NOMO-1 treated with DMSO at 0.1 percent for 48 hours (cell line): Measurements from ENCODE around the gene FOSL1.

Experiments
- DNase-seq: peaks from one replicate; lab custom pipeline; 2025; ENCODE audit not compliant: unreplicated experiment; lab: John Stamatoyannopoulos, UW

FOSL1 gene

DNA sequence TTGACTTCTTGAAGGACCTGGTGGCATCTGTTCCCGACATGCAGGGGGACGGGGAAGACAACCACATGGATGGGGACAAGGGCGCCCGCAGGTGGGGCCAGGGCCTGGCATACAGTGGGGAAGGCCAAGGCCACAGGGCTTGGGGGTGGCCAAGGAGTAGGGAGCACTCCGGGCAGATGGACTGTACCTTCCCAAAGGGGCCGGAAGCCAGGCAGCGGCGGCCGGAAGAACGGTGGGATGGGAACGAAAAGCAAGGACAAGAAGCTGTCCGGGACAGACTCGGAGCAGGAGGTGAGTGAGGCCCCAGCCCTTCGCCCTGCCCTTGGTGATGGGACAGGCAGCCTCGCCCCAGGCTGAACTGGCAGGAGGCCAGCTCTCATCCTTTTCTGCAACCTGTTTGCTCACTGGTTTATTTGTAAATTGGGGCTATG is 20.2 kb upstream of the FOSL1 start:
- no peak for DNase-seq

DNA sequence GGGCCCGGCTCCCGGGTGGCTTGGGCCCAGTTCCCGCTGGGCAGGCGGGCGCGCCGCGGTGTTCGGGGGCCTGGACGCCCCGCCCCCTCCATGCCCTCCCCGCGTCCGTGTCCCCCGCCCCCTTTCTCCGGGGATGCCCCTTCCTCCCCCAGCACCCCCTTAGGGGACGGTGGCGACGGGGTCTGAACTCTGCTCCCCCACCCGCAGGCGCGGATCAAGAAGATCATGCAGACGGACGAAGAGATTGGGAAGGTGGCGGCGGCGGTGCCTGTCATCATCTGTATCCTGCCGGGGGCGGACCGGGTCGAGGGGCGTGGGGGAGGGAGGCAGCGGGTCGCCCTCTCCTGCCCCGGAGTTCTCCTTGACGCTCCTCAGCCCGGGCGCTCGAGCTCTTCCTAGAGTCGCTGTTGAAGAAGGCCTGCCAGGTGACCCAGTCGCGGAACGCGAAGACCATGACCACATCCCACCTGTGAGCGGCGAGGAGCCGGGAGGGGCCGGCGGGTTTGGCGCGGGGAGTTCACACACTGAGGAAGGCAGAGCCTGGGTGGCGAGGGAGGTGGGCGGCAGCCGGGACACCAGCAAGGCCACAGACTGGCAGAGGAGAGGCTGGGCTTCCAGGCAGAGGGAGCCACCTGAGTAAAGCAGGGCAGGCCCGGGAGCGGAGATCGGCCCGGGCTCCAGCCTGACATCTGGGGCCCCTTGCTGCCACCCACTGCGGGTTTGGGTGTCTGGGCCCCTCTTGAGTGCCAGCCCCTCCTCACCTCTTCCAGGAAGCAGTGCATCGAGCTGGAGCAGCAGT is 19.6 kb upstream of the FOSL1 start:
- DNase-seq = no peak

DNA sequence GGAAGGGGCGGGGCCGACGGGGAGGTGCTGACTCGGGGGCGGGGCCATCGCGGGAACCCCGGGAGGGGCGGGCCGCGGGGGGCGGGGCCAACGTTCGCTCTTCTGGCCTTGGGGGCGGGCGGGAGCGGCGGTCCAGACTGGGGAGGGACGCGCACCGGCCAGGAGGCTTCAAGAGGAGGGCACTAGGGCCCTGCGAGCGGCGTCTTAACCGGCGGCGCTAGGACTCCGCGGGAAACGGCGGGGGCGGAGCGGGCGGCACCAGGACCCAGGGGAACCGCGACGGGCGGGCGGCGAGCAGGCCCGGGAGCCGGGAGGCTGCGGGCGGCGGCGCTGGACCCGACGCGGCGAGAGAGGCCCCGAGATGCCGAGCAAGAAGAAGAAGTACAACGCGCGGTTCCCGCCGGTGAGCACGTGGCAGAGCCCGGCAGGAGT is 19.0 kb upstream of the FOSL1 start, which contains the start of gene DRAP1:
TSS of gene DRAP1 (plus strand) at position 286 of the 432 bp plus-strand sequence. CDS start at position 362, 76 bp downstream.
- peak; percentile 99 for DNase-seq

DNA sequence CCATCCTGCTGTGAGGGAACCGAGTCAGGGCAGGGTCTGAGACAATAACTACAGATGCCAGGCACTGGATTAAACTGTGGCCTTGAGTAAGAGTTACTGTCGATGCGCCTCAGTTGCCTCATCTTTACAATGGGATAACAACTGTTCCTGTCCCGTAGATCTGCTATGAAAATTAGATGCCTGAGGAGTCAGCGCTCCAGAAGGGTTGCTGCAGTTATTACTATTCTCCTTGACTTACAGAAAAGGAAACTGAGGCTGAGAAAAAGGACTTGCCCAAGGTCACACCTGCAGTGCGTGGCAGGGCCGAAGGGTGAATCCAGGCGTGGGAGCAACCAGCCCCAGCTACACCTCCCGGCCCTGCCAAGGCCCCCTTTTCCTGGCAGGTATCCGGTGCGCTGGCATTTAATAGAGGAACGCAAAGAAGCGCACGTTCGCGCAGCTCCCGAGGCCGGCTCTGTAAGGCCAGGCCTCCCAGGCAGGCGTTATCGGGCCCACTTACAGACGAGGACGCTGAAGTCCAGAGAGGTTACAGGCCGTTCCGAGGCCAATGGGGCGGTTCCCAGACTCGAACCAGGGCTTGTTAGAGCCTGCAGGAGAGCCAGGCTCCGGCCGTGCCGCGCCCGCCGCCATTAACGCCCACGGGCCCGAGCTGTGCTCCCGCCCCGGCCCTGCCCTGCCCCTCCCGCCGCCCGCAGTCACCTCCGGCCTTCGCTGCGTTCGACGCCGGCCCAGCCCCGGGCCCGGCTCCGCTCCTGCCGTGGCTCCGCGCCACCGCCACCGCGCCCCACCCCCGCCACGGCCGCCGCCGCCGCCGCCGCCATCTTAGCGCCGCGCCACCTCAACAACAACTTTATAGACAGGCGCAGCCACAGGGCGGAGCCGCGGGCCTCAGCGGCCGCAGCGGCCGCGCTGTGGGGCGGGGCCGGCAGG is 18.3 kb upstream of the FOSL1 start, which contains the start of gene C11orf68:
TSS of gene C11orf68 (minus strand) at position 852 of the 930 bp plus-strand sequence. CDS start at position 821, 31 bp downstream.
- peak; percentile 20 for DNase-seq

DNA sequence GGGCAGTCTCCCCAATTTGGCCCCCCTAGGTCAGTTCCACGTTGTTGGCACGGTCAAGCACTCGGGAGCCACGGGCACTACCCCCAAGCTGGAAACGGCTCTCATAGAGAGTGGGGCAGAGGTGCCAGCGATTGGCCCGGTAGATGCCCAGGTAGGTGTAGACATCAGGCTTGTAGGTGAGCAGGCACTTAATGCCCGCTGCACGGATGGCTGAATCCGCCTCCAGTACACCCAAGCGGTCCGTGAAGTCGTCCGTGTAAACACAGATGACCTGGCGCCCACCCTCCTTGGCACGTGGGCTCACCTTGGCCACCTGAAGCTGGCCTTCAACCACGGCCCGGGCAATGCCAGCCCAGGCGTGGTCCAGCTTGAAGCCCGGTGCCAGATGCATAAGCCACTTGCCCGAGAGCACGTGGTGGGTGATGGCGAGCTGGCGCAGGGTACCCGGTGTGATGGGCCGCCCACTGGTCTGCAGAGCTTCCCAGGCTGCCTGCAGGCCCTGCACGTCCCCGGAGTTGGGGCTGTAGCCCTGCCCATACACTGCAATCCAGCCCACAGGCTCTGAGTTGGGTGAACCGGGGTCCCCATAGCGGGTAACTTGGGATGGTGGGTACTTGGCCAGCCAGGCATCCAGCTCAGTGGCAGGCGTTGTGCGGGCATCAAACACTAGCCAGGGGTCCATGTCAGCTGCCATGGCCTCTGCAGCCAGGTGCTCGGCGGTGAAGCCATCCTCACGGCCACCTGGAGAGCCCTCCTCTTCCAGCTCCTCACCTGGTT is 17.4 kb upstream of the FOSL1 start:
- no peak for DNase-seq

DNA sequence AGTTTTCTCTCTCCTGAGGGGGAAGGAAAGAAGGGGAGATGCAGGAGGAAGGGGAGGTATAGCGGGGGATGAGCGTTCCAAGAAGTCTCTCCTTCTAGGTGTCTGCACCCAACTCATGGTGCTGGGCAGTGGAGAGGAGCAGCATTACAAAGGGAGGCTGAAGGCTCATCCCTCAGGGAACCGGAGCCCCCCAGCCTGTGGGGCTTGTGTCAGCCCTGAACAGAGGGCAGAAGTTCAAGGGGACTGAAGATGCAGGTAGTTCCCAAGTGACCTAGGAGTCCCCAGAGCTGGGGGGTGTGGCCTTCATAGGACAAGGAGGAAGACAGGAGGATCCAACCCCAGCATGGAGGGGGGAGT is 16.9 kb upstream of the FOSL1 start:
- no peak for DNase-seq

DNA sequence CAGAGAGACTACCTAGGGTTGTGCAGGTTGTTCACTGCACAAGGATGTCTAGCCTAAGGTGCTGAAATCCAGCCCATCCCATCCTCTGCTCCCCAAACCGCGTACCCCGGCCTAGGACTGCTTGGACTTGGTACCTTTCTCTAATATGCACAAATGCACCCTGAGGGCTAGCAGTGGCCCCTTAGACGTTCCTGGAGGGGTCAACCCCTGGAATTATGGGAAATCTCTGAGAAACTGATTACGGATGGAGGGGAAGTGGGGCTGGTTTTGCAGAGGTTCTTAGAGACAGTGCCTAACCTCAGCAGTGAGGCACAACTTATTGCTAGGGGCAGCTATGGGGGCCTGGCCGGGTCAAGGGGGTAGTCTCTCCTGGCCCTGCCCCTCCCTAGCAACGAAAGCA is 16.2 kb upstream of the FOSL1 start:
- no peak for DNase-seq

DNA sequence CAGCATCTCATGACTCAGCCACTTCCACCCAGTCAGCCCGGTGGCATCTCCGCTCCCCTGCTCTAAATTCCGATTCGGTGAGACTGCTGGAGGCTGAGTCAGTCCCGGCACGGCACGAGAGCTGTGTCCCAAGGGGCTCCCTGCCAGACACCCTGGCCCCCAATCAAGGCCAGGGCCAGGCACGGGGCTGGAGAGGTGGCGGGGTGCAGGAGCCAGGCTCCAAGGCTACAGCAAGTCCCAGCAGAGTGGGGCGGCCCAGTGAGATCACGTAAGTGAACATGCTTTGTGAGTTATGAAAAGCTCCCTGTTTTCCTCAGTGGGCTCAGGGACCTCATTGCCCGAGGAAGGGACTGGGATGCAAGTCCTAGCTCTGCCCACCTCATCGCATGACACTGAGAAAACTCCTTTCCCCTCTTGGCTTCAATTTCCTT is 15.6 kb upstream of the FOSL1 start:
- no peak for DNase-seq

DNA sequence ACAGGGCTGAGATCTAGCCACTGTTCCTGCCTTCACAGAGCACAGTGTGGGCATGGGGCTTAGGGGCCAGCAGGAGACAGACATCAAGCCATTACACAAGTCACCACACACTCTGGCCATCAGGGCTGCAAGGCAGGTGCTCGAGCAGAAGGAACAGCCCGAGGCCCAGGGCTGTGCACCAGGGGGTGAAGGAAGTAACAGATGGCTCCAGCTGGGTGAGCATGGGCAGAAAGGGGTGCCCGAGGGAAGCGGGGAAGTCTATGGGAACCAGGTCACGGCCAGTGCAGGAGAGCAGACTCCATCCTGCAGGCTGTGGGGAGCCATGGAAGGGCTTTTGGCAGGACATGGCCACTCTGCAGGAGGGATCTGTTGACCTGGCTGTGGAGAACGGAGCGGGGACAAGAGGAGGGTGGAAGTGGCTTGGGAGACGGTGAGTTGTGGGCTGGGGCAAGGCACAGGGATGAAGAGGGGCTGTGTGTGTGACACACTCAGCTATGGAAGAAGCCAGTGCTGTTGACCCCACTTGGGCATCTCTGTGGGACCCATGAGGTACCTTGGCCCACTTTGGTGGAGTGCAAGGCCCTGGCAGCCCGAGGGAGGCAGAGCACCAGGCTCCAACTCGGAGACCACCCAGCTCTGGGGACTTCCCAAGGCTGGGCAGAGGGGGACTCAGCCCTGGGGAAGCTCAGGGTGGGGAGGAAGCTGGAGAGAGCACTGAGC is 15.1 kb upstream of the FOSL1 start:
- DNase-seq = no peak

DNA sequence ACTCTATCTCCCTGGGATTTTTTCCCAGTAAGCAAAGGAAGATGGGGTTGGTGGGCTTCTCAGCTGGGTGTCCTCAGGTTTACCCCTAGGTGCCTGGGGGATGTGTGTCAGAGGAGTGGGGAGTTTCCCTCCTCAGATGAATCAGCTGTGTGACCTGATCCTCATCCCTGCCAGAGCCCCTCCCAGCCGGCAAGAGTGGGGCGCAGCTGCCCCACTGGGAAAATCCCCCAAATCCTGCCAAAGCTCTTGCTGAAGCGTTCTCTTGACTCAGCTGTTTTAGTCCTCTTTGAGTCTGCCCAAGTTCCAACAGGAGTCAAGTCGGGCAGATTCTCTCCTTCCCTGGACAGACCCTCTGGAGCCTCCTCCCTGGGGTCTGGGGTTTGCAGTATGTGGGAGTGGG is 12.7 kb upstream of the FOSL1 start:
- no peak for DNase-seq

DNA sequence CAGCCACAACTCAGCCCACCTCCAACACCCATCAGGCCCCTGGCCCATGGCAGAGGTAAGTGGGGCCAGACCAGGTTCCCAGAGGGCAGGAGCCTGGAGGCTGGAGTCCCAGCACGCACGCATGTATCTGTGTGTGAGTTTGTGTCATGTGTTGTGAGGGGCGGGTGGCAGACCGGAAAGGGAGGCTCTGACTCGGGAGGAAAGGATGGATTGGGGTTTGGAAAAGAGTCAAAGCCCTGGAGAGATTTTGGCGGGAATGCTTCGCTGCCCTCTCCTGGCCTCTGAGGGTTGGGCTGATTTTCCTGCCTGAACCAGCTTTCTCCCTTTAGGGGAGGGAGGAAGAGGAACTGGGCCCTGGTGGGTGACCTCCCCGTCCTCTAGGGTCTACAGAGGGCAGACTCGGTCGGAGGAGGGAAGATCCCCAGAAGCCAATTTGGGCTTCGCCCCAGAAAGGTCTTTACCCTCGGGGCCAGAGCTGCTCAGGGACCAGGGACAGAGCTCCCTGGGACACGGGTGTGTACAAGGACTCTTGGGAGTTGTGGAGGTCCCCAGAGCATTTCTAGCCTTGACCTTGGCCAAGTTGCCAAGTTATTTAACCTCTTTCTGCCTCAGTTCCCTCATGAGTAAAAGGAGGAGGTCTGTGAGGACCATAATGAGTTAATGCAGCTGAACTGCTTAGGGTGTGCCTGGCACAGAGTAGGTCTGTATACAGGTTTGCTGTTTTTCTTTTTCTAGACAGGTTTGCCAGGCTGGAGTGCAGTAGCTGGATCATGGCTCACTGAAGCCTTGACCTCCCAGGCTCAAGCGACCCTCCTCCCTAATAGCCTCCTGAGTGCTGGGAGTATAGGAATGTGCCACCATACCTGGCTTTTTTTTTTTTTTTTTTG is 11.7 kb upstream of the FOSL1 start:
- peak; percentile 18 for DNase-seq

DNA sequence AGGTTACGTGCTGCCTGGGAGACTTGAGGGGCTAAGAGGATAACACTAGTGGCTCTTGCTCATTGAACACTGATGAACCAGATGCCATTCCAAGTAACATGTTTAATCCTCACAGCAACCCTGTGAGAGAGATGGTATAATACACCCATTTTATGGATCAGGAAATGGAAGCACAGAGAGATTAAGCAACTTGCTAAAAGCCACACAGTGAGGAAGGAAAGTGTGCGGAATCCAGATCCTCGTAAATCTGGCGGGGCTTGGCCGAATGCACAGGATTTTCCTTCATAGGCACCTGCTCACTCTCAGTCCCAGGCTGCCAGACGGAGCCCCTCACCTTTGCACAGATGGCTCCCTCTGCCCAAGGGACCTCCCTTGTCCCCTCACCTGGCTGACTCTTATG is 7.7 kb upstream of the FOSL1 start:
- DNase-seq = no peak

DNA sequence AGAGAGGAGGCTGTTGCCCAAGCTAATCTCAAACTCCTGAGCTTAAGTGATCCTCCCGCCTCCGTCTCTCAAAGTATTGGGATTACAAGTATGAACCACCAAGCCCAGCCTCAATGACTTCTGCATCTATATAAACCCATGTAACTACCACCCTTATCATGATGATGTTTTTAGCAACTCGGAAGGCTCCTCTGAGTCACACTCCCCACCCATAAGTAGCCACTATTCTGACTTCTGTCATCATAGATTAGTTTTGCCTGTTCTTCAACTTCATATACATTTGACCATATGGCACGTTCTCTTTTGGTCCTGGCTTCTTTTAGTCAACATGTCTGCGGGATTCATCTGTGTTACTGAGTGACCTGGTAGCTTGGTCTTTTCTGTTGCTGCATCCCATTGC is 6.4 kb upstream of the FOSL1 start:
- no peak for DNase-seq

DNA sequence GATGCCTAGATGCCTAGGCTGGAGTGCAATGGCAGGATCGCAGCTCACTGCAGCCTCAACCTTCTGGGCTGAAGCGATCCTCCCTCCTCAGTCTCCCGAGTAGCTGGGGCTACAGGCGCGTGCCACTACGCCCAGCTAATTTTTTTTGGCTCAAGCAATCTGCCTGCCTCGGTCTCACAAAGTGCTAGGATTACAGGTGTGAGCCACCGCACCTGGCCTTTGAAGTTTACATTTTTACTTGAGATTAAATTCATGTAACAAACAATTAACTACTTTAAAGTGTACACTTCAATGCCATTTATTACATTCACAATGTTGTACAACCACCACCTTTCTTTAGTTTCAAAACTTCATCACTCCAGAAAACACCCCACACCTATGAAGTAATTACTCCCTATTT is 3.5 kb upstream of the FOSL1 start:
- DNase-seq = no peak

DNA sequence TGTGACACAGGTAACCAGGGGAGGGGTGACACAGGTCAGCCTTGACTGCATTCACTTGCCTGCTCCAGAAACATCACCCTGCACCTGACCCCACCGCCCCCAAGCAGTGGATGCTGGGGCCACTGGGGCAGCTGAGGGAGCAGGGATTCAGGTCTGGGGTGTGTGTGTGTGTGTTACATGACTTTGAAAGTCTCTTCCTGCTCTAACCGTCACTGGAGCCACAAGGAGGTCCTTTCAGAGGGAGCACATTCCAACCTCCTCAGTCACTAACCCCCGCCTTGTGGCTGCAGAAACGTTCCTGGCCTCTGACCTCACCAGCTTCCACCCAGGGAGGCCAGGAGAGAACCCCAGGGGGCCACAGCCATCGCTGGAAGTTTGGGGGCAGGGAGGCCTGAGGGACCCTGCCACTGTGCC is 2.9 kb upstream of the FOSL1 start:
- no peak for DNase-seq

DNA sequence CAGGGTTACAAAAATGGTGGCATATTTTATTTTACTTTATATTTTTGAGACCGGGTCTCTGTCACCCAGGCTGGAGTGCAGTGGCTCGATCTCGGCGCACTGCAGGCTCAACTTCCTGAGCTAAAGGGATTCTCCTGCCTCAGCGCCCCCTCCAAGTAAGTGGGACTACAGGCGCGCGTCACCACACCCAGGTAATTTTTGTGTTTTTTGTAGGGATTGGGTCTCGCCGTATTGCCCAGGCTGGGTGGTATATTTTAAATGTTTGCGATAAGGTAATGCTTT is 652 bp upstream of the FOSL1 start:
- no peak for DNase-seq

DNA sequence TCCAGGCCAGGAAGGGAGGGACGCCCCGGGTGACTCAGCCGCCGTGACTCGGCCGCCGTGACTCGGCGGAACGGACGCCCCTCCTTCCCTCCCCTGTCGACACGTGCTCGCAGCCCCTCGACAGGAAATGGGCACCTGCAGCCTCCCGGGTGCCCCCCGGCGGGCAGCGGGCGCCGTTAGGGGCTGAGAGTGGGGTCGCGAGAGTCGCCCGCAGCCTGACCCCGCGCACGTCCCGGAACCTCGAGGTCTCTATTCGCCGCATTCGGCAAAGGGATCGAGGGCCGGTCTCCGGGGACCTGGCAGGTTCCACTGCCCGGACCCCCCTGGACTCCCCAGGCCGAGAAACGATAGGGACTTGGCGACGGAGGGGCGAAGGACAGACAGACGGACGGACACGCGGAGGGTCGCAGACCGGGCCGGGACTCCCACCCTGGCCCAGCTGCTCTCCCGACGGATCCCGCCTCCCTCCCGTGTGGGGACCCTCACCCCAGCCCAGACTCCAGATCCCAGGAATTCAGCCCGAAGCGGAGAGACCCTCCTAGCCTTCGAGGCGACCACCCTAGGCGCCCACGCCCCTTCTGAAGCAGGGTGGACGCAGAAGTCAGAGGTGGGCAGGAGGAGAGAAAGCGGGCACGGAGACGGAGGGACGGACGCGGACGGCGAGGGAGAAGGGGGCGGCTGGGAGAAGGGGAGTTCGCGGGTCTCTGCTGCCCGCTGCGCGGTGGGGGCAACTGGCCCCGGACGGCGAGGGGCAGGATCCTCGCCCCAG is 648 bp downstream of the FOSL1 start:
- peak; percentile 46 for DNase-seq

DNA sequence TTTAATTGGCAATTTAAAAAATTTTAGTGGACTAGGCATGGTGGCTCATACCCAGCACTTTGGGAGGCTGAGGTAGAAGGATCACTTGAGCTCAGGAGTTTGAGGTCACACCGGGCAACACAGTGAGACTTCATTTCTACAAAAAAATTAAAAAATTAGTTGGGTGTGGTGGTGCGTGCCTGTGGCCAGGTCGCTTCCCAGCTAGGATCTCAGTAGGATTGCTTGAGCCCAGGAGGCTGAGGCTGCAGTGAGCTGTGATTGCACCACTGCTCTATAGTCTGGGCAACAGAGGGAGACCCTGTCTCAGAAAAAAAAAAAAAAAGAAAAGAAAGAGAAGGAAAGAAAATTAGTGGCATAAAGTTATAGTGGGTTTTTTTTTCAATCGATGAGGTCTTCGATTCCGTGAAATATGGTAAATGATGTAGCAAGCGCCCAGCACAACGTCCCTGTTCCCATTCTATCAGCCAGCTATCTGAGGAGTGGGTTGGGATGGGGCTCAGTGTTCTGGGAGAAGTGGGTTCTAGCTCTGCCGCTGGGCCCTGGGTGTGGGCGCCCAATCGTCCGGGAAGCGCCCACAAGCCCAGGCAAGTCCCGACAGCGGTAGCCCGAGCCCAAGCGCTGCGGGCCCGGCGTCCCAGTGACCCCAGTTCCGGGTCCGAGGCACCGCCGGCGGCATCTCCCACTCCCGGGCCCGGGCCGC is 1.4 kb downstream of the FOSL1 start:
- DNase-seq = no peak
